ENCODE measurements around the gene EFNB3.

Gene EFNB3

DNA sequence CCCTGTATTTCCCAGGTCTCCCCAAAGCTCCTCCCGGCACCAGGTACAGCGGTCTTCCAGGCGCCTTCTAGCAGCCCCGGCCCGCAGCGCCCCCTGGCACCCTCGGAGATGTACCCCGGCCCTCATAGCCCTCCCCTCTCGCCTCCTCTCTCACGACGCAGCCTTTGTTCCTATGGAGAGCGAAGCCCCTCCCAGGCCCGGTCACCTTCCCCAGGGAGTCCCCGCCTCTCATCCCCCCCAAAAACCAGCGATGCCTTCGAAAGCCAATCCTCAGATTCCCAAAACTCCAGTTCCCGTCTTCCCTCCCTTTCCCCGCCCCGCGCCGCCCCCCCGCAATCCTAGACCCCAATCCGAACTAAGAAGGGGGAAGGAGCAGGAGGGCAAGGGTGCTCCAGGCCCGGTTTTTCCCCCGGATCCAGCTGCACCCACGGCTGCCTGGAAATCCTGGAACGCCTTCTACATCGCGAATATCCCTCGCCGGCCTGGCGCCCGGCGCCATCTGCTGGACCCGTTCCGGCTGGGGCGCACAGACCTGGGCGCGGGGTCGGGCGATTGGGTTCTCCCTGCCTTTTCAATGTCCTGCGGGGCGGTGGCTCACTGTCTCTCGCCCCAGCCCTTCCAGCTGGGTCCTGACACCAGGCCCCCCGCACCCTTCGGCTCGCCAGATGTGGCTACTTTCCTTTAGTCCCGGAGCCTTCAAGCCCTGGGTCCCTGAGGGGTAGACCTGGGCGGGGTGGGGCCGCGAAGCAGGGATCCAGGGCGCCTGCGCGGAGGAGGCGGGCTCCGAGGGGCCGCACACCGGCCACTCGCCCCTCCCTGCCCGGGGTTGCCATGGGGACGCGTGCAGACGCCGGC, 12.1 kb downstream of the EFNB3 start, which contains the start of gene DNAH2:
Gene DNAH2, plus strand, starts transcription at position 844 of the 855 bp plus-strand sequence. CDS start 1,991 bp downstream, outside the sequence.
- Histone ChIP-seq H3K4me1 (ENCODE audit: insufficient read depth, insufficient read length) (peaks cover 22% of the 10 kb centered on the region), H3K4me3 (ENCODE audit: insufficient read length, low read depth) (peak within 1 kb of the TSS; percentile 70), H3K9me3 (ENCODE audit: insufficient read depth, low read length) (no peaks in the 10 kb centered on the region), H3K9ac (ENCODE audit: insufficient read length, low read depth) (peak within 1 kb of the TSS; percentile 50), H3K36me3 (ENCODE audit: insufficient read depth, insufficient read length, low read length) (no peaks in the 10 kb centered on the region), H3K27me3 (ENCODE audit: insufficient read depth, insufficient read length) (peaks cover 11% of the 10 kb centered on the region)
- no peak for TF ChIP-seq YY1 (IDR thresholded peaks at IDR 0.05; ENCODE audit: insufficient read depth, insufficient read length)
- TF ChIP-seq ZNF274 (IDR thresholded peaks at IDR 0.05; ENCODE audit: low read depth, low read length), result no peak
- no peak for TF ChIP-seq SUZ12 (IDR thresholded peaks at IDR 0.05; ENCODE audit: extremely low read depth, insufficient read depth, insufficient read length)
- DNase-seq (ENCODE audit: low read depth, low spot score), result peak; percentile 83

DNA sequence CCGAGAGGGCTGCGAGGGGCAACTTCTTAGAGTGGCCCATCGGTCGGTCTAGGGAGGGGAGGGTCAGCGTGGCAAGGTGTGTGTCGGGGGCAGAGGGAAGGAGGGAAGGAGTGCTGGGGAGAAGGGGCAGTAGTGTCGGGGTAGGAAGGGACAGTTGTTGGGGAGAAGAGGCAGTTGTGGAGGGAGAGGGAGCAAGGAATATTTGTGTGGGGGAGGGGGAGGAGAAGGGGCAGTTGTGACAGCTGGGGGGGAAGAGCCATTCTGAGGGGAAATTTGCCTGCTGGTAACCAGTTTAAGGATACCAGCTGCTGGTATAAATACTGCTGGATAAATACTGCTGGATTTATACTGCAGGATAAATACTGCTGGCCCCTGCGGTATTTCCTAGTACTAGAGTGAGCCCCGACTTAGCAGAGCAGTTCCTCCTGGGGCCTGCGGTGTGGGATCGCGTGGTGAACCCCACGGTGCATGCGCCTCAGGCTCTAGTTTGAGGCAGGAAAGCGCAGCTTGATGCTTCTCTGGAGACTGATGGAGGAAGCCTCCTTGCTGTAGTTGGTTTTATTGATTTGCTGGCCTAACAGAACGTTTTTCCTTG, 12.9 kb downstream of the EFNB3 start:
- no peak for DNase-seq (ENCODE audit: low read depth, low spot score)
- Histone ChIP-seq H3K27me3 (ENCODE audit: insufficient read depth, insufficient read length) (peaks cover 11% of the 10 kb centered on the region), H3K9ac (ENCODE audit: insufficient read length, low read depth) (no peak overlapping the region)

GRCh38 chr17:7719661-7720060, 14.7 kb downstream of the EFNB3 start:
- H3K36me3 ChIP-seq (ENCODE audit: insufficient read depth, insufficient read length, low read length), result no peaks in the 10 kb centered on the region
- peaks cover 19% of the 10 kb centered on the region for H3K4me1 ChIP-seq (ENCODE audit: insufficient read depth, insufficient read length)
- H3K9me3 ChIP-seq (ENCODE audit: insufficient read depth, low read length), result no peaks in the 10 kb centered on the region
- H3K27me3 ChIP-seq (ENCODE audit: insufficient read depth, insufficient read length), result peaks cover 11% of the 10 kb centered on the region
- no peak overlapping the region for H3K4me3 ChIP-seq (ENCODE audit: insufficient read length, low read depth)
- no peak for TF ChIP-seq SUZ12 (IDR thresholded peaks at IDR 0.05; ENCODE audit: extremely low read depth, insufficient read depth, insufficient read length)
- no peak for TF ChIP-seq ZNF274 (IDR thresholded peaks at IDR 0.05; ENCODE audit: low read depth, low read length)
- no peak for TF ChIP-seq YY1 (IDR thresholded peaks at IDR 0.05; ENCODE audit: insufficient read depth, insufficient read length)
- no peak for DNase-seq (ENCODE audit: low read depth, low spot score)
- H3K9ac ChIP-seq (ENCODE audit: insufficient read length, low read depth), result no peak overlapping the region

More for the DNA sequence above, 12.9 kb downstream of the EFNB3 start:
- H3K36me3 ChIP-seq (ENCODE audit: insufficient read depth, insufficient read length, low read length), result no peaks in the 10 kb centered on the region
- H3K9me3 ChIP-seq (ENCODE audit: insufficient read depth, low read length), result no peaks in the 10 kb centered on the region
- TF ChIP-seq YY1 (IDR thresholded peaks at IDR 0.05; ENCODE audit: insufficient read depth, insufficient read length), result no peak
- TF ChIP-seq ZNF274 (IDR thresholded peaks at IDR 0.05; ENCODE audit: low read depth, low read length), result no peak
- no peak for TF ChIP-seq SUZ12 (IDR thresholded peaks at IDR 0.05; ENCODE audit: extremely low read depth, insufficient read depth, insufficient read length)
- H3K4me3 ChIP-seq (ENCODE audit: insufficient read length, low read depth), result peak overlapping the region; percentile 70
- peaks cover 18% of the 10 kb centered on the region for H3K4me1 ChIP-seq (ENCODE audit: insufficient read depth, insufficient read length)

DNA sequence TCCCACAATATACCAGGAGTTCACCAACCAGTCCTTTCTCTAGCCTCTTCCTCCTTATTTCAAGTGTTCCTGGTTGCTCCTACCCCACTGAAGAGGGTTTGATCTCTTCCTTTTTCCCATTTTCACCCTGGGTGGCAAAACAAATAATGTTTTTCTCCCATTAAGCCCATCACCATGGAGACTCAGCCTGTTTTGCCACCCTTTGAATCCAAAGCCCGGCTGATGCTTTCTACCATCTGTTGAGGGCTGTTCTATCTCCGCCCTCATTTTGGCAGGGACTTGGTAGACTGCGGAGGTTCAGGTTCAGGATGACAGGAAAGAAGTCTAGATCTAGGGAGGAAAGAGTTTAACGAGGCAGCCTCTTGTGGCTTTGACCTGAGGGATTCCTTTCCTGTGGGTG, 15.1 kb downstream of the EFNB3 start:
- TF ChIP-seq ZNF274 (IDR thresholded peaks at IDR 0.05; ENCODE audit: low read depth, low read length) (no peak), SUZ12 (IDR thresholded peaks at IDR 0.05; ENCODE audit: extremely low read depth, insufficient read depth, insufficient read length) (no peak), YY1 (IDR thresholded peaks at IDR 0.05; ENCODE audit: insufficient read depth, insufficient read length) (no peak)
- peaks cover 16% of the 10 kb centered on the region for H3K4me1 ChIP-seq (ENCODE audit: insufficient read depth, insufficient read length)
- H3K36me3 ChIP-seq (ENCODE audit: insufficient read depth, insufficient read length, low read length), result no peaks in the 10 kb centered on the region
- DNase-seq (ENCODE audit: low read depth, low spot score), result no peak
- H3K9me3 ChIP-seq (ENCODE audit: insufficient read depth, low read length), result no peaks in the 10 kb centered on the region
- no peak overlapping the region for H3K9ac ChIP-seq (ENCODE audit: insufficient read length, low read depth)
- no peak overlapping the region for H3K4me3 ChIP-seq (ENCODE audit: insufficient read length, low read depth)
- peaks cover 11% of the 10 kb centered on the region for H3K27me3 ChIP-seq (ENCODE audit: insufficient read depth, insufficient read length)

DNA sequence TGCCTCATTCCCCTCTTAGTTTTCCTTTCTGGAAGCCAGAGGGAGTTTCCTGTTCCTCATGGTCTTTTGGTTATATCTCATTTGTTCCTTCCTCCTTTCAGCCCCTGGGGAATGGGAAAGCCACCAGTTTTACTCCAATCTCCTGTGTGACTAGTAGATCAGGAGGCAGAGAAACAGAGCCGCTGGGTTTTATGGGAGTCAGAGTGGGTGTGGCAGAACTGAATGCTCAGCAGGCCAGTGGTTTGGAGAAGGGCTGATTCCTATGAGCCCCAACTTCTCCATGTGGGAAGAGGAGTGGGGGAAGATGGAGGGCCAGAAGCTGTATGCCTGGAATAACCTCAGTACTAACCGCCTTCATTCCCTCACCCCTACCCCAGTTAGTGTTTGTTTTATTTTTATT, 16.6 kb downstream of the EFNB3 start:
- Histone ChIP-seq H3K9ac (ENCODE audit: insufficient read length, low read depth) (no peak overlapping the region), H3K27me3 (ENCODE audit: insufficient read depth, insufficient read length) (peaks cover 11% of the 10 kb centered on the region), H3K4me3 (ENCODE audit: insufficient read length, low read depth) (no peak overlapping the region), H3K36me3 (ENCODE audit: insufficient read depth, insufficient read length, low read length) (no peaks in the 10 kb centered on the region), H3K4me1 (ENCODE audit: insufficient read depth, insufficient read length) (peaks cover 7% of the 10 kb centered on the region), H3K9me3 (ENCODE audit: insufficient read depth, low read length) (no peaks in the 10 kb centered on the region)
- no peak for TF ChIP-seq SUZ12 (IDR thresholded peaks at IDR 0.05; ENCODE audit: extremely low read depth, insufficient read depth, insufficient read length)
- no peak for TF ChIP-seq ZNF274 (IDR thresholded peaks at IDR 0.05; ENCODE audit: low read depth, low read length)
- TF ChIP-seq YY1 (IDR thresholded peaks at IDR 0.05; ENCODE audit: insufficient read depth, insufficient read length), result no peak
- DNase-seq (ENCODE audit: low read depth, low spot score), result no peak

GRCh38 chr17:7727886-7728285, 22.9 kb downstream of the EFNB3 start:
- DNase-seq (ENCODE audit: low read depth, low spot score), result no peak
- Histone ChIP-seq H3K9me3 (ENCODE audit: insufficient read depth, low read length) (no peaks in the 10 kb centered on the region), H3K4me1 (ENCODE audit: insufficient read depth, insufficient read length) (peaks cover 2% of the 10 kb centered on the region), H3K4me3 (ENCODE audit: insufficient read length, low read depth) (no peak overlapping the region), H3K36me3 (ENCODE audit: insufficient read depth, insufficient read length, low read length) (no peaks in the 10 kb centered on the region), H3K9ac (ENCODE audit: insufficient read length, low read depth) (no peak overlapping the region), H3K27me3 (ENCODE audit: insufficient read depth, insufficient read length) (no peaks in the 10 kb centered on the region)
- TF ChIP-seq SUZ12 (IDR thresholded peaks at IDR 0.05; ENCODE audit: extremely low read depth, insufficient read depth, insufficient read length) (no peak), YY1 (IDR thresholded peaks at IDR 0.05; ENCODE audit: insufficient read depth, insufficient read length) (no peak), ZNF274 (IDR thresholded peaks at IDR 0.05; ENCODE audit: low read depth, low read length) (no peak)

GRCh38 chr17:7729816-7730215, 24.8 kb downstream of the EFNB3 start:
- no peaks in the 10 kb centered on the region for H3K27me3 ChIP-seq (ENCODE audit: insufficient read depth, insufficient read length)
- no peaks in the 10 kb centered on the region for H3K4me1 ChIP-seq (ENCODE audit: insufficient read depth, insufficient read length)
- no peak overlapping the region for H3K9ac ChIP-seq (ENCODE audit: insufficient read length, low read depth)
- DNase-seq (ENCODE audit: low read depth, low spot score), result no peak
- H3K4me3 ChIP-seq (ENCODE audit: insufficient read length, low read depth), result no peak overlapping the region
- no peak for TF ChIP-seq ZNF274 (IDR thresholded peaks at IDR 0.05; ENCODE audit: low read depth, low read length)
- TF ChIP-seq SUZ12 (IDR thresholded peaks at IDR 0.05; ENCODE audit: extremely low read depth, insufficient read depth, insufficient read length), result no peak
- TF ChIP-seq YY1 (IDR thresholded peaks at IDR 0.05; ENCODE audit: insufficient read depth, insufficient read length), result no peak
- H3K9me3 ChIP-seq (ENCODE audit: insufficient read depth, low read length), result no peaks in the 10 kb centered on the region
- H3K36me3 ChIP-seq (ENCODE audit: insufficient read depth, insufficient read length, low read length), result no peaks in the 10 kb centered on the region

Data from NT2/D1 (cell line).